MM.1S (cell line): ENCODE measurements around the gene SLC25A39.

Source experiments
- DNase-seq: peaks from one replicate; pipeline ENCODE4 v3.0.0-alpha.2; 2015
- H2AFZ ChIP-seq: fragments of 300-600 bp; sonication (generic); 2 replicates; pipeline ENCODE4 v1.6.0; 2016; ENCODE audit warnings: antibody characterized with exemption, low read length
- H3F3A ChIP-seq: fragments of 300-600 bp; sonication (generic); 2 replicates; pipeline ENCODE4 v1.6.1; 2016; ENCODE audit warnings: mild to moderate bottlenecking, antibody characterized with exemption, low read length, moderate library complexity, mixed read lengths; ENCODE audit not compliant: insufficient read depth
- H3K27ac ChIP-seq: fragments of 300-600 bp; sonication (generic); 2 replicates; pipeline ENCODE4 v1.5.1; 2016; ENCODE audit warnings: mild to moderate bottlenecking, low read length
- H3K27me3 ChIP-seq: fragments of 300-600 bp; sonication (generic); replicated peaks from 2 replicates; pipeline ENCODE4 v1.6.0; 2016; ENCODE audit warnings: low read length; ENCODE audit not compliant: insufficient read depth
- H3K36me3 ChIP-seq: fragments of 300-600 bp; sonication (generic); replicated peaks from 2 replicates; pipeline ENCODE4 v1.6.1; 2016; ENCODE audit warnings: mild to moderate bottlenecking, low read length, mixed read lengths; ENCODE audit not compliant: insufficient read depth
- H3K4me1 ChIP-seq: fragments of 300-600 bp; sonication (generic); 2 replicates; pipeline ENCODE4 v1.6.1; 2016; ENCODE audit warnings: low read length, mixed read lengths
- H3K4me2 ChIP-seq: fragments of 300-600 bp; sonication (generic); 2 replicates; pipeline ENCODE4 v1.6.0; 2016; ENCODE audit warnings: low read depth, low read length
- H3K4me3 ChIP-seq: fragments of 300-600 bp; sonication (generic); 2 replicates; pipeline ENCODE4 v1.5.1; 2016; ENCODE audit warnings: low read length, mixed read lengths
- H3K79me2 ChIP-seq: fragments of 300-600 bp; sonication (generic); 2 replicates; pipeline ENCODE4 v1.6.1; 2016; ENCODE audit warnings: mixed run types, low read length, mixed read lengths
- H3K9ac ChIP-seq: fragments of 300-600 bp; sonication (generic); 2 replicates; pipeline ENCODE4 v1.6.1; 2016; ENCODE audit warnings: low read length, mixed read lengths
- H3K9me2 ChIP-seq: fragments of 300-600 bp; sonication (generic); replicated peaks from 2 replicates; pipeline ENCODE4 v1.6.1; 2016; ENCODE audit warnings: mild to moderate bottlenecking, low read length, mixed read lengths; ENCODE audit not compliant: insufficient read depth
- H3K9me3 ChIP-seq: fragments of 300-600 bp; sonication (generic); replicated peaks from 2 replicates; pipeline ENCODE4 v1.6.1; 2016; ENCODE audit warnings: mild to moderate bottlenecking, low read length, mixed read lengths; ENCODE audit not compliant: insufficient read depth
- H4K20me1 ChIP-seq: fragments of 300-600 bp; sonication (generic); 2 replicates; pipeline ENCODE4 v1.6.1; 2016; ENCODE audit warnings: mild to moderate bottlenecking, low read length, moderate library complexity, mixed read lengths; ENCODE audit not compliant: insufficient read depth
- EZH2 ChIP-seq: fragments of 300-600 bp; sonication (generic); optimal IDR thresholded peaks from 2 replicates; pipeline ENCODE3; 2017; ENCODE audit warnings: low read depth, mild to moderate bottlenecking, antibody characterized with exemption, low read length, mixed read lengths
- EZH2phosphoT487 ChIP-seq: fragments of 300-600 bp; sonication (generic); IDR thresholded peaks from 2 replicates; pipeline ENCODE4 v1.6.1; 2018; ENCODE audit warnings: antibody characterized with exemption, low read length
- TF ChIP-seq, protein P1 (sequence below): fragments of 300-600 bp; sonication (generic); IDR thresholded peaks from 2 replicates; pipeline ENCODE4 v1.5.1; 2016; ENCODE audit warnings: antibody characterized with exemption, low read length, mixed read lengths

Gene SLC25A39

DNA sequence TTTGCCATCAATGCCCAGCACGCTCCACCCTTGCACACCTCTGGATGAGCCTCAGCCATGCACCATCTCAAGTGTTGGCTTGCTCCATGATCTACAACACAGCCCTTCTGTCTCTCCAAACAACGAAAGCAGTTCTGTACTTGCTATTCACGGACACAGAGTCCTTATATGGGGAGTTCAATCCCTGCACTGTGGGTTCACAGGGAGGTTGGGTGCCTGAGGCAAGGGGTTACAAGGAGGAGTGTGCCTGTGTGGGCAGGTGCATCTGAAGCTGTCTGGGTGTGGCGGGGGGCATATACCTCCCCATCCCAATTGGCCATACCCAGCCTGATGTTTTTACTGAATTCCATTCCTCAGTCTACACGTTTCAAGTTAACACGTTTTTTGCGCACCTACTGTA is 10.6 kb downstream of the SLC25A39 start:
- no peaks in the 10 kb centered on the region for H3K79me2 ChIP-seq
- peaks cover 52% of the 10 kb centered on the region for H3K27me3 ChIP-seq
- no peak overlapping the region for H3K4me2 ChIP-seq
- H4K20me1 ChIP-seq: no peaks in the 10 kb centered on the region
- H3K9ac ChIP-seq: no peak overlapping the region
- no peaks in the 10 kb centered on the region for H3K9me2 ChIP-seq
- no peak overlapping the region for H2AFZ ChIP-seq
- no peaks in the 10 kb centered on the region for H3F3A ChIP-seq
- no peak overlapping the region for H3K4me3 ChIP-seq
- no peaks in the 10 kb centered on the region for H3K36me3 ChIP-seq
- H3K9me3 ChIP-seq: no peaks in the 10 kb centered on the region
- TF ChIP-seq, protein P1, sequence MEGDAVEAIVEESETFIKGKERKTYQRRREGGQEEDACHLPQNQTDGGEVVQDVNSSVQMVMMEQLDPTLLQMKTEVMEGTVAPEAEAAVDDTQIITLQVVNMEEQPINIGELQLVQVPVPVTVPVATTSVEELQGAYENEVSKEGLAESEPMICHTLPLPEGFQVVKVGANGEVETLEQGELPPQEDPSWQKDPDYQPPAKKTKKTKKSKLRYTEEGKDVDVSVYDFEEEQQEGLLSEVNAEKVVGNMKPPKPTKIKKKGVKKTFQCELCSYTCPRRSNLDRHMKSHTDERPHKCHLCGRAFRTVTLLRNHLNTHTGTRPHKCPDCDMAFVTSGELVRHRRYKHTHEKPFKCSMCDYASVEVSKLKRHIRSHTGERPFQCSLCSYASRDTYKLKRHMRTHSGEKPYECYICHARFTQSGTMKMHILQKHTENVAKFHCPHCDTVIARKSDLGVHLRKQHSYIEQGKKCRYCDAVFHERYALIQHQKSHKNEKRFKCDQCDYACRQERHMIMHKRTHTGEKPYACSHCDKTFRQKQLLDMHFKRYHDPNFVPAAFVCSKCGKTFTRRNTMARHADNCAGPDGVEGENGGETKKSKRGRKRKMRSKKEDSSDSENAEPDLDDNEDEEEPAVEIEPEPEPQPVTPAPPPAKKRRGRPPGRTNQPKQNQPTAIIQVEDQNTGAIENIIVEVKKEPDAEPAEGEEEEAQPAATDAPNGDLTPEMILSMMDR: no peak
- TF ChIP-seq EZH2 (no peak), EZH2phosphoT487 (no peak)
- no peak for DNase-seq
- no peak overlapping the region for H3K27ac ChIP-seq
- no peaks in the 10 kb centered on the region for H3K4me1 ChIP-seq

DNA sequence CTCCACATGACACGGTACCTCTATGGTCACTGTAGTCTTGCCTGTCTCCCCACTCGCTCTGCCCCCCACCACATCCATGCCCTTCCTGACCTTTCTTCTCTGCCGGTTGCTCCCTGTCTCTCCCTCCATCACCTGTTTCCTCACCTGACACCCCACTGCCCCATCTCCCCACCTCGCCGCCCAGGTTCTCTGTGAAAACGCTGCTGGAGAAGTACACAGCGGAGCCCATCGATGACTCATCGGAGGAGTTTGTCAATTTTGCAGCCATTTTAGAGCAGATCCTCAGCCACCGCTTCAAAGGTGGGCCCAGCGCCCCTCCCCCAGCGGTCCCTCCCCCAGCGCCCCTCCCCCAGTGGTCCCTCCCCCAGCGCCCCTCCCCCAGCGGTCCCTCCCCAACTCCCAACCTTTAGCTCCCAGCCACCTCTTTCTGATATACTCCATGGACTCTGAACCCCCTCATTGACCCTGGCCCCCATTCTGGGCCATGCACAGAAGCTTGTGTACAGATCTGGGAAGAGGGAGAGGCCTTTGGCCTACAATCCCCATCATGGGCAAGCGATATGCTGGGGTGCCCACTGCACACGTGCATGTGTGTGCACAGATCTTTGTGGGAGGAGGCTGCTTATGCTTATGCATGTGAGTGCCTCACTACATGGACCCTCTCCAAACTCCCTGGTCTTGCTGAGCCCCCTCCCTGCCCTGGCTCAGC is 12.1 kb downstream of the SLC25A39 start:
- DNase-seq: no peak
- Histone ChIP-seq H3K9me2 (no peaks in the 10 kb centered on the region), H3K9me3 (no peaks in the 10 kb centered on the region), H3F3A (no peaks in the 10 kb centered on the region), H4K20me1 (no peaks in the 10 kb centered on the region), H3K79me2 (no peaks in the 10 kb centered on the region), H3K4me1 (no peaks in the 10 kb centered on the region), H2AFZ (no peak overlapping the region), H3K27ac (no peak overlapping the region), H3K4me3 (no peak overlapping the region), H3K9ac (no peak overlapping the region), H3K36me3 (no peaks in the 10 kb centered on the region), H3K27me3 (peaks cover 55% of the 10 kb centered on the region), H3K4me2 (no peak overlapping the region)
- TF ChIP-seq, protein P1: no peak
- TF ChIP-seq EZH2phosphoT487 (no peak), EZH2 (no peak)

DNA sequence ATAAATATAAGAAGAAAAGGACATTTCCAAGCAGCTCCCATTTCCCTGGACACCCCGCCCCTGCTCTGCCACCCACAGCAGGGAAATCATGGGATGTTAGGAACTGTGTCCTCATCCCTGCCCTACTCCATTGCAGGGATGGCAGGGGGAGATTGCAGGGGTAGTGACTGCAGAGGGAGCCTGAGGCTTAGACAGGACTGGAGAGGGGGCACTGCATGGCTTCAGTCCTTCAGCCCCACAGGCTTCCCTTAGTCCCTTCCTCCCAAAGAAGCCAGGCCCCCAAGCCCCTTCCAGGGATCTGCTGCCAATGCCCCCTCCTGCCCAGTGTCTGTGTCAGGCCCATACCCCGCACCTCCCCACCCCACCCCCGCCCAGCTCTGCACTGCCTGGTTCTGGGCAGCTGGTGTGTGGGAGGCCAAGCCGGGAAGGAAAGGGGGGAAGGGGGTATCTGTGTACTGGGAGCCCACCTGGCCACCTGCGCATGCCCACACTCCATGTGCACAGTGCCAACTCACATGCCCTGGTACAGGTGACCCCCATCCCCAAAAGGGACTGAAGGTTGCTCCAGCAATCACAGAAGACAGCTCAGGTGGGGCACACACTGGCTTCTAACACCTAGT is 13.0 kb downstream of the SLC25A39 start:
- no peaks in the 10 kb centered on the region for H3K36me3 ChIP-seq
- no peak overlapping the region for H2AFZ ChIP-seq
- peaks cover 61% of the 10 kb centered on the region for H3K27me3 ChIP-seq
- no peaks in the 10 kb centered on the region for H3F3A ChIP-seq
- no peak overlapping the region for H3K4me3 ChIP-seq
- no peaks in the 10 kb centered on the region for H3K79me2 ChIP-seq
- DNase-seq: no peak
- no peak overlapping the region for H3K4me2 ChIP-seq
- H3K9me3 ChIP-seq: no peaks in the 10 kb centered on the region
- H3K4me1 ChIP-seq: no peaks in the 10 kb centered on the region
- no peak overlapping the region for H3K9ac ChIP-seq
- H3K27ac ChIP-seq: no peak overlapping the region
- H4K20me1 ChIP-seq: no peaks in the 10 kb centered on the region
- no peaks in the 10 kb centered on the region for H3K9me2 ChIP-seq
- TF ChIP-seq, protein P1: no peak
- TF ChIP-seq EZH2 (no peak), EZH2phosphoT487 (no peak)
